A673 (cell line): Measurements from ENCODE around the gene ABO.

Experiments
- EZH2 ChIP-seq: fragments of 200-600 bp; sonication (generic); IDR thresholded peaks from 2 replicates; pipeline ENCODE4 v1.6.1; 2017; ENCODE audit warnings: borderline replicate concordance, low read depth, mild to moderate bottlenecking, mixed read lengths, antibody characterized with exemption, low read length; ENCODE audit not compliant: poor library complexity, severe bottlenecking
- TF ChIP-seq, protein P1 (sequence below): fragments of 300-800, 200-600 bp; sonication (generic); conservative IDR thresholded peaks from 2 replicates; pipeline ENCODE4 v1.5.1; 2017; ENCODE audit warnings: low read depth, mild to moderate bottlenecking, antibody characterized with exemption, low read length, moderate library complexity, mixed read lengths

DNA sequence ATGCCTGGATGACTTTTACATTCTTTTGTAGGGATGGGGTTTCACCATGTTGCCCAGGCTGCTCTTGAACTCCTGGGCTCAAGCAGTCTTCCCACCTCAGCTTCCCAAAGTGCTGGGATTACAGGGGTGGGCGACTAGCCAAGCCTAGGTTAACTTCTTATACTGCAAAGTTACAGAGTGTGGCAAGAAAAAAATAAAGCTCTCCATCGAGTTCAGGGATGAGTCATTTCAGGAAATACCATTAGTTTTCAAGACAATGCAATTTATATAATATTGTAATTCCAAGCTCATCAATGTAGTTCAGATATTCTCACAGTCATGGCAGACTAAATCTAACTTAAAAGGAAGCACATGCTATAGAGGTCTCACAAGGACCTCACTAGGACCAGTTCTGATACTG lies 11.5 kb upstream of the ABO start:
- TF ChIP-seq EZH2 = no peak
- TF ChIP-seq, protein P1, sequence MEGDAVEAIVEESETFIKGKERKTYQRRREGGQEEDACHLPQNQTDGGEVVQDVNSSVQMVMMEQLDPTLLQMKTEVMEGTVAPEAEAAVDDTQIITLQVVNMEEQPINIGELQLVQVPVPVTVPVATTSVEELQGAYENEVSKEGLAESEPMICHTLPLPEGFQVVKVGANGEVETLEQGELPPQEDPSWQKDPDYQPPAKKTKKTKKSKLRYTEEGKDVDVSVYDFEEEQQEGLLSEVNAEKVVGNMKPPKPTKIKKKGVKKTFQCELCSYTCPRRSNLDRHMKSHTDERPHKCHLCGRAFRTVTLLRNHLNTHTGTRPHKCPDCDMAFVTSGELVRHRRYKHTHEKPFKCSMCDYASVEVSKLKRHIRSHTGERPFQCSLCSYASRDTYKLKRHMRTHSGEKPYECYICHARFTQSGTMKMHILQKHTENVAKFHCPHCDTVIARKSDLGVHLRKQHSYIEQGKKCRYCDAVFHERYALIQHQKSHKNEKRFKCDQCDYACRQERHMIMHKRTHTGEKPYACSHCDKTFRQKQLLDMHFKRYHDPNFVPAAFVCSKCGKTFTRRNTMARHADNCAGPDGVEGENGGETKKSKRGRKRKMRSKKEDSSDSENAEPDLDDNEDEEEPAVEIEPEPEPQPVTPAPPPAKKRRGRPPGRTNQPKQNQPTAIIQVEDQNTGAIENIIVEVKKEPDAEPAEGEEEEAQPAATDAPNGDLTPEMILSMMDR = no peak
